Skeletal muscle tissue (tissue), 4 donors: ENCODE measurements around the gene TTLL13. TPM values are rescaled to one million over a fixed set of nuclear protein-coding genes. Genes with fewer than 3 reads are reported as not detected.
"Not testable (repeated sequence)": the region's sequence is repeated elsewhere in the genome, so short reads cannot be mapped to it uniquely, and the experiment has no call there.

Experiments
- H3K27ac ChIP-seq: one replicate; pipeline ENCODE4 v1.7.0; 2013; ENCODE audit warnings: mild to moderate bottlenecking, low read depth, low read length, inconsistent platforms
- H3K27me3 ChIP-seq, 3 donors: one replicate each; pipeline ENCODE4 v1.7.0; 2013; ENCODE audit warnings: low read length in 3 of 3; ENCODE audit not compliant: control insufficient read depth in 3 of 3, insufficient read depth in 3 of 3
- H3K36me3 ChIP-seq, 3 donors: one replicate each; pipeline ENCODE4 v1.7.0; 2013; ENCODE audit warnings: low read length in 3 of 3; ENCODE audit not compliant: control insufficient read depth in 3 of 3, insufficient read depth in 3 of 3
- H3K4me1 ChIP-seq, 3 donors: one replicate each; pipeline ENCODE4 v1.7.0; 2013; ENCODE audit warnings: low read length in 3 of 3, mild to moderate bottlenecking in 3 of 3; ENCODE audit not compliant: control insufficient read depth in 3 of 3, insufficient read depth in 3 of 3
- H3K4me3 ChIP-seq, 3 donors: one replicate each; pipeline ENCODE4 v1.7.0; 2013; ENCODE audit warnings: low read length in 3 of 3
- H3K9ac ChIP-seq, 3 donors: one replicate each; pipeline ENCODE4 v1.7.0; 2013; ENCODE audit warnings: low read length in 3 of 3, mild to moderate bottlenecking in 3 of 3, moderate library complexity in 2 of 3, low read depth in 1 of 3
- H3K9me3 ChIP-seq, 3 donors: one replicate each; pipeline ENCODE4 v1.7.0; 2013; ENCODE audit warnings: low read length in 3 of 3; ENCODE audit not compliant: control insufficient read depth in 3 of 3
- total RNA-seq: library from RNA; depleted of rRNA; stranded (reverse); fragments of >200 nt; gene quantifications from one replicate; pipeline ENCODE4 v1.2.3, GENCODE V29; 2014
- donor health status: Osteomylitis.

The TTLL13 gene
- total RNA-seq, 1 donor from 2014 or later = not detected

DNA sequence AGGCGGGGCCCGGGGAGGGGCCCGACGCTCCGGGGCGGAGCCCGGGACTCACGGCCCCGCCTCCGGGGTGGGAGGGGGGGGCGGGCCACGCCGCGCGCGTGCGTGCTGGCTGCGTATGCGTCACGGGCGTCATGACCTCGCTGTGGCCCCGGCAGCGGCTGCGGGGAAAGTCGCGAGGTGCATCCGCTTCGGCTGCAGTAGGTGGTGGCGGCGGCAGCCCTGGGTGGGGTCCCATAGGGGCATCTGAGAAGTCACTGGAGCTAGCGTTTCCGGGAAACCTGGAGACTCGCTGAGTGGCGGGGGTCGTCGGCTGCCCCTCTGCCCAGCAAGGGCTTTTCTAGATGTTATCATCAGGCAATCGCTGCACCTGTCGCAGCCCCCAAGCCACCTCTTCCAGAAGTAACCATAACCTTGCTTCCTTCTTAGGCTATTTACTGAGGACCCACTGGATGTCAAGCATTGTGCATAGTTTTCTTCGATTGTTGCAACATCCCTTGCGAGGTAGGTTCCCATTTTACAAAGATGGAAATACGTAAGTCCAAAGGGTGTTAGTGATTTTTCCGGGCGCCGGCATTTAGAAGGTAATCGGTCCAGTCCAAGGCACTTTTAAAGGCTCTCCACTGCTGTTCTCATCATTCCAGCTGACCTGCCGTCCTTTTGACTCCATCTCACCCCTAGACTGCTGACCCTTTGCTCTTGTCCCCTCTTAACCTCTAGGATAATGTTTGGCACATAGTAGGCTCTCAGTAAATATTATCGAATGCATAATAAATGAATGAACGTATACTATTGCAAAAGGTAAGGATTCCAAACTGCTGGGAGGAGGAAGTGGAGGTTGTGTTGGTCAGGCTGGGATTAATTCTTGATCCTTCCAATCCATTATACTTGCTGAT, 15.0 kb upstream of the TTLL13 start, which contains the start of gene GDPGP1:
TSS of gene GDPGP1 (plus strand) at position 114 of the 893 bp plus-strand sequence. CDS start 6,700 bp downstream, outside the sequence.
- Histone ChIP-seq H3K4me3 (peak within 1 kb of the TSS; percentile 86 to 92 (median 90)), H3K9me3 (no peaks in the 10 kb centered on the region), H3K36me3 (peaks cover 25 to 34% (median 28%) of the 10 kb centered on the region in 3 donors), H3K9ac (peak within 1 kb of the TSS; percentile 88 to 92 (median 90)), H3K27me3 (no peaks in the 10 kb centered on the region), H3K27ac (peak within 1 kb of the TSS; percentile 82), H3K4me1 (peaks cover 34 to 49% (median 37%) of the 10 kb centered on the region in 3 donors)

DNA sequence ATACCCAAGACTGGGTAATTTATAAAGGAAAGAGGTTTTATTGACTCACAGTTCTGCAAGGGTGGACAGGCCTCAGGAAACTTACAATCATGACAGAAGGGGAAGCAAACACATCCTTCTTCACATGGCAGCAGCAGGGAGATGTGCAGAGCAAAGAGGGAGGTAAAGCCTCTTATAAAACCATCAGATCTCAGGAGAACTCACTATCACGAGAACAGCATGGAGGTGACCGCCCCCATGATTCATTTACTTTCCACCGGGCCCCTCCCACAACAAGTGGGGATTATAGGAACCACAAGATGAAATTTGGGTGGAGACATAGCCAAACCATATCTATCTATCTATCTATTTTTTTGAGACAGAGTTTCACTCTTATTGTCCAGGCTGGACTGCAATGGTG, 10.0 kb upstream of the TTLL13 start:
- peaks cover 0 to 7% (median 5%) of the 10 kb centered on the region in 3 donors for H3K4me1 ChIP-seq
- no peak overlapping the region for H3K4me3 ChIP-seq
- H3K27me3 ChIP-seq = no peaks in the 10 kb centered on the region
- H3K27ac ChIP-seq = no peak overlapping the region
- H3K9me3 ChIP-seq = no peaks in the 10 kb centered on the region
- H3K9ac ChIP-seq = no peak overlapping the region
- peaks cover 20 to 22% (median 21%) of the 10 kb centered on the region in 3 donors for H3K36me3 ChIP-seq

DNA sequence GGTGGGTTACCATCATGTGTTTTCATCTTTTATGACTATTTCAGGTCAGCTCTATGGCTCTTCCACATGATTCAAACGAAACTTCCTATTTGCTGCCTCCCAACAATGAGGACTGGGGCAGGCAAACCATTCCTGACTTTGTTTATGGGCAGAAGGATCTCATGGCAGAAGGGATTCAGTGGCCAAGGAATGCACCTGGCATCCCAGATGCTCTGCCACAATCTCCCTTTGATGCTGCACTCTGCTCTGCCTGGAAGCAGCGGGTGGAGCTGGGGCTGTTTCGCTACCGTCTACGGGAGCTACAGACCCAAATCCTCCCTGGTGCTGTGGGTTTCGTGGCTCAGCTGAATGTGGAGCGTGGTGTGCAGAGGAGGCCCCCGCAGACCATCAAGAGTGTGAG, 8.5 kb upstream of the TTLL13 start:
- Histone ChIP-seq H3K4me3 (no peak overlapping the region), H3K9me3 (no peaks in the 10 kb centered on the region), H3K27ac (no peak overlapping the region), H3K9ac (no peak overlapping the region), H3K27me3 (no peaks in the 10 kb centered on the region), H3K36me3 (peaks cover 20 to 22% (median 21%) of the 10 kb centered on the region in 3 donors), H3K4me1 (no peaks in the 10 kb centered on the region)

DNA sequence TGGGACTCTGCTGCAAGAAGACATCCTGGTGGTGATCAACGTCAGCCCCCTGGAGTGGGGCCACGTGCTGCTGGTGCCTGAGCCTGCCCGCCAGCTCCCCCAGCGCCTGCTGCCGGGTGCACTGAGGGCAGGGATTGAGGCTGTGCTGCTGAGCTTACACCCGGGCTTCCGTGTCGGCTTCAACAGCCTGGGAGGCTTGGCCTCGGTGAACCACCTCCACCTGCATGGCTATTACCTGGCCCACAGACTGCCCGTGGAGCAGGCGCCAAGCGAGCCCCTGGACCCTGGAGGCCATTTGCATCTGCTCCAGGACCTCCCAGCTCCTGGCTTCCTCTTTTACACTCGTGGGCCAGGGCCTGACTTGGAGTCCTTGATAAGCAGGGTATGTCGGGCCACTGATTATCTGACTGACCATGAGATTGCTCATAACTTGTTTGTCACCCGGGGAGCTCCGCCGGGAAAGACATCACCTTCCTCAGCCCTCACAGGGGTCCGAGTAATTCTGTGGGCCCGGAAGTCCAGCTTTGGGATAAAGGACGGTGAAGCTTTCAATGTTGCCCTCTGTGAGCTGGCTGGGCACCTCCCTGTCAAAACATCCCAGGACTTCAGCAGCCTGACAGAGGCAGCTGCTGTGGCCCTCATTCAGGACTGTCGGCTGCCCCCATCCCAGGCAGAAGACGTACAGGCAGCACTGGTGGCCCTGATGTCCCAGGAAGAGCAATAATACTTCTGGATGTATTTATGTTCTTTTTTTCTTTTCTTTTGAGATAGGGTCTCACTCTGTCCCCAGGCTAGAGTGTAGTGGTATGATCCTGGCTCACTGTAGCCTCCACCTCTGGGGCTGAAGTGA, 7.8 kb upstream of the TTLL13 start:
- no peaks in the 10 kb centered on the region for H3K9me3 ChIP-seq
- no peak overlapping the region for H3K9ac ChIP-seq
- H3K4me1 ChIP-seq = no peaks in the 10 kb centered on the region
- no peak overlapping the region for H3K27ac ChIP-seq
- no peak overlapping the region for H3K4me3 ChIP-seq
- H3K36me3 ChIP-seq = peaks cover 16 to 17% (median 17%) of the 10 kb centered on the region in 3 donors
- no peaks in the 10 kb centered on the region for H3K27me3 ChIP-seq

DNA sequence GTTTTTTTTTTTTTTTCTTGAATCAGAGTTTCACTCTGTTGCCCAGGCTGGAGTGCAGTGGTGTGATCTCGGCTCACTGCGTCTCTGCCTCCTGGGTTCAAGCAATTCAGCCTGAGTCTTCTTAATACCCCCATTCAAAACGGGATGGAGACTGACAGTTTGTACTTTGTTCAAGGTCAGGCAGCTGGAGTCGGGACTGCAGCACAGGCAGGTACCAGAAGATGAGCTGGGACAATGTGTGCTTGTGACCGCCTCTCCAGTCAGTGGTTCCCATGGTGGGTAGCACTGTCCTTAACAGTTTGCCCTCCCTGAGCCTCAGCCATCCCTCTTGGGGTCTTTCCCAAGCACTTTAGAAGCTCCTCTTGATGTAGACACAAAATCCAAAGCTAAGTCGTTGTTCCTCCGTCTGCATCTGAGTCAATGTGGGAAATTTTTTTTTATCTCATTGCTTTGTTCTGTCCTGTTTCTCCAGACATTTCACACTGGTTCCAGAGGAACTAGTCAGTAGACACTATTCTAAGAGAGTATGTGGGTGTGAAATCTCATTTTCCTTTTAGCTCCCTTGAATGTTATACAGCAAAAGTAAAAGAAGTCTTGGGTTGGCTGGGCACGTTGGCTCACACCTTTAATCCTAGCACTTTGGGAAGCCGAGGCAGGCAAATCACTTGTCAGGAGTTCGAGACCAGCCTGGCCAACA, 5.3 kb upstream of the TTLL13 start:
- no peak overlapping the region for H3K4me3 ChIP-seq
- H3K27ac ChIP-seq = no peak overlapping the region
- H3K4me1 ChIP-seq = peaks cover 0 to under 1% (median 0%) of the 10 kb centered on the region in 3 donors
- no peaks in the 10 kb centered on the region for H3K9me3 ChIP-seq
- peaks cover 3 to 6% (median 5%) of the 10 kb centered on the region in 3 donors for H3K36me3 ChIP-seq
- H3K9ac ChIP-seq = no peak overlapping the region
- H3K27me3 ChIP-seq = no peaks in the 10 kb centered on the region

DNA sequence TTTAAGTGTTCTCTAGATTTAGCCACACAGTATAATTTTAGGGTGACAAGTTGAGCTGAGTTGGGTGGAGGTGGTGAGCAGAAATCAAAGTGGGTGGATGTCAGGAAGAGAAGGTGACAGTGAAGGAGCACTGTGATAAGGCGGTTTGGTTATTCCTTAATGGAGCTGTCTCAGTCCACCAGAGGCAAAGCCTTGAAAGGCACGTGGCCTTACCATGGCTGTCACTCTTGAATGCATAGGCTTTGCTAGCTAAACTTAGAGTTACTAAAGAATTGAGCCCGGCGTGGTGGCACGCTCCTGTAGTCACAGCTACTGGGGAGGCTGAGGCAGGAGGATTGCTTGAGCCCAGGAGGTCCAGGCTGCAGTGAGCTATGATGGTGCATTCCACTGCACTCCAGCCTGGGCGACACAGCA, 560 bp upstream of the TTLL13 start:
- Histone ChIP-seq H3K27me3 (no peaks in the 10 kb centered on the region), H3K27ac (no peak overlapping the region), H3K36me3 (no peaks in the 10 kb centered on the region), H3K9ac (no peak overlapping the region), H3K9me3 (no peaks in the 10 kb centered on the region), H3K4me3 (peak overlapping the region in 2 of 3 donors; percentile 74 to 77), H3K4me1 (peaks cover 9 to 11% (median 9%) of the 10 kb centered on the region in 3 donors)

DNA sequence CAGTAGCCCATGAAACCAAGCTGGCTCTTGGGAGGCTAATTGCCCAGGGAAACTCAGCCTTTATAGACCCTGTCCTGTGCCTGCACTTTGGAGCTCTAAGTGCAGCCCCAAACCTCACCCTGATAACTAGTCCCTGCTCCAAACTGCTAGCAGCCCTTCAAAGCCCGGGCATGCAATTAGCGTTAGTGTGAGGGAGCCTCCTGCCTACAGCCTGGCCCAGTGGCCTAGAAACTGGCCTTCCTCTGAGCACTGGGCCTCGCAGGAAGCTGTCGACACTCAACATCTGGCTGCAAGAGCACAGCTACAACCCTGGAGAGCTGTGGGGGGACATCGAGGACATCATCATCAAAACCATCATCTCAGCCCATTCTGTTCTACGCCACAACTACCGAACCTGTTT, 8.4 kb downstream of the TTLL13 start:
- Histone ChIP-seq H3K27ac (no peak overlapping the region), H3K36me3 (no peaks in the 10 kb centered on the region), H3K9ac (no peak overlapping the region), H3K27me3 (peaks cover 0 to 3% (median 0%) of the 10 kb centered on the region in 3 donors), H3K4me1 (peaks cover 0 to 14% (median 0%) of the 10 kb centered on the region in 3 donors), H3K4me3 (no peak overlapping the region), H3K9me3 (no peaks in the 10 kb centered on the region)

DNA sequence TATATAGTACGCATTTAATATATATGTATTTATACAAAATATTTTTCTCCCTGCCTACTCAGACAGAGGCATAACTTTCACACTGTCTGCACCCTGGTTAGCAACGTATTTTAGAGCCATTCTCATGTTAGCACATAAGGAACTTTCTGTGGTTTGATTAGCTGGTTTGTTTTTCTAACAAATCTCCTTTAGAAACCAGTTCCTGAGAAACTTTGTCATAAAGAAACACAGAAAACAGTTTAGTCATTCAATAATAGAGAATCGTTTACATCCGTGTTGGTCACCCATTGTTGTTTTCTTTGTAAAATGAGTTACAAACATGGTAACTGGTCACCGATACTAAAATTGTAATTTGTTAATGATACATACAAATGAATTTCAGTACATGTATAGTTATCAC, 10.2 kb downstream of the TTLL13 start:
- H3K36me3 ChIP-seq = no peaks in the 10 kb centered on the region
- no peak overlapping the region for H3K27ac ChIP-seq
- no peaks in the 10 kb centered on the region for H3K9me3 ChIP-seq
- peaks cover 4 to 31% (median 6%) of the 10 kb centered on the region in 3 donors for H3K4me1 ChIP-seq
- no peak overlapping the region for H3K9ac ChIP-seq
- H3K27me3 ChIP-seq = peaks cover 0 to 3% (median 0%) of the 10 kb centered on the region in 3 donors
- no peak overlapping the region for H3K4me3 ChIP-seq

DNA sequence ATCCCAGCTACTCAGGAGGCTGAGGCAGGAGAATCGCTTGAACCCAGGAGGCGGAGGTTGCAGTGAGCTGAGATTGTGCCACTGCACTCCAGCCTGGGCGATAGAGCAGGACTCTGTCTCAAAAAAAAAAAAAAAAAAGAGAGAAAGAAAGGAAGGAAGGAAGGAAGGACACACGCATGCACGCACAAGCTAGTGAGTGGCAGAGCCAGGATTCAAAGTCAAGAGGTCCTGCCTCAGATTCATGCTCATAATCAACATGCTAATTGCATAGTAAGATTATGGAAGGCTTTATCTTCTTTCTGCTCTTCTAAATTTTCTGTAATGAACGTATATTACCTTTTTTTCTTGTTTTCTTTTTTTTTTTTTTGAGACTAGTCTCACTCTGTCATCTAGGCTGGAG, 11.4 kb downstream of the TTLL13 start:
- H3K27ac ChIP-seq, H3K4me3 ChIP-seq, H3K9ac ChIP-seq, H3K9me3 ChIP-seq, H3K36me3 ChIP-seq, H3K27me3 ChIP-seq: not testable (repeated sequence)
- H3K4me1 ChIP-seq = peaks cover 7 to 39% (median 14%) of the 10 kb centered on the region in 3 donors
